HG03097 (cell line): ENCODE results near the gene PRKG1.
"Not testable (repeated sequence)": the region's sequence is repeated elsewhere in the genome, so short reads cannot be mapped to it uniquely, and the experiment has no call there.

Source experiments
- ATAC-seq: cut with Tn5 transposase; IDR thresholded peaks from one replicate; pipeline ENCODE4 v1.9.1; 2021; ENCODE audit not compliant: unreplicated experiment, low FRiP score

The PRKG1 gene

DNA sequence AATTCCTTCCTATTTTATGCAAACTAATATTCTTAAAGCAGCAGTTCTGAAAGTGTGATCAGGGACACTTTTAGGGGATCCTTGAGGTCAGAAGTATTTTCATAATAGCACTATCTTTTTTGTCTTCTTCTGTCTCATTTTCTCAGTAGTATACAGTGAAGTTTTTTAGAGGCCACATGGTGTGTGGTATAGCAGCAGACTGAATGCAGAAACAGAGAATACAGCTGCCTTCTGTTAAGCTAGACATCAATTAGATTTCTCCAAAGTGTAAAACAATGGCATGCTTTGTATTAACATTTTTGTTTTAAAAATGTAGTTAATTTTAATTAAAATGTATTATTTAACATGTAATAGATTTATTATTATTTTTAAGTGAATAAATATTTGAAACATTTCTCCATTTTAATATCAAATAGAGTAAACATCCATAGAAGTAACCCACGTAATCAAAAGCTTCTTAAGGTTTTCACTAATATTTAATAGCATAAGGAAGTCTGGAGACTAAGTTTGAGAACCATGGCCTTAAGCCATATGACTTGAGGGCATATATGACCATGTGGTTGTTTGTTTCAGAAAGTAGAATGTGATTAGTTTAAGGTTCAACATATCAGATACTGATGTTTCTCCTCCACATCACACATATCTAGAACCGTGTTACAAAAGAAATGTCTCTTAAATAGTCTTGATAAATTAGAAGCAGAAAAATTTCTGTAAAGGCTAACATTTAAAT is 94.0 kb downstream of the PRKG1 start:
- ATAC-seq = no peak

DNA sequence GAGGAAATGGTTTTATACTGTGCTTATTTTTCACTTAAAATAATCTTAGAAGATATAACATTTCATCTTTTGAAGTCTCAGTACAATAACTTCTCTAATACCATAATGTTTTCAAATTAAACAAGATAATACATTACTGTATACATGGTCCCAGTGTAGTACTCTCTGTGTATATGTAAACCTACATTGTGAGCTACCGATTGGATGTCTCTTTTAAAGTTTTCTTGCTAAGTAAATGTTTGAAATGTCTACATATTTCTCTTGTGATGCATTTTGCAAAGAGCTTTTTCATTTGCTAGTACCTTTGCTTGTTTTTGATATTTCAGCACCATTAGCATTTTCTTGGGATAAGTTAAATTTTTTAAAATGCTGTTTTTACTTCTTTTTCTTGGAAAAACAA is 94.8 kb downstream of the PRKG1 start:
- no peak for ATAC-seq

DNA sequence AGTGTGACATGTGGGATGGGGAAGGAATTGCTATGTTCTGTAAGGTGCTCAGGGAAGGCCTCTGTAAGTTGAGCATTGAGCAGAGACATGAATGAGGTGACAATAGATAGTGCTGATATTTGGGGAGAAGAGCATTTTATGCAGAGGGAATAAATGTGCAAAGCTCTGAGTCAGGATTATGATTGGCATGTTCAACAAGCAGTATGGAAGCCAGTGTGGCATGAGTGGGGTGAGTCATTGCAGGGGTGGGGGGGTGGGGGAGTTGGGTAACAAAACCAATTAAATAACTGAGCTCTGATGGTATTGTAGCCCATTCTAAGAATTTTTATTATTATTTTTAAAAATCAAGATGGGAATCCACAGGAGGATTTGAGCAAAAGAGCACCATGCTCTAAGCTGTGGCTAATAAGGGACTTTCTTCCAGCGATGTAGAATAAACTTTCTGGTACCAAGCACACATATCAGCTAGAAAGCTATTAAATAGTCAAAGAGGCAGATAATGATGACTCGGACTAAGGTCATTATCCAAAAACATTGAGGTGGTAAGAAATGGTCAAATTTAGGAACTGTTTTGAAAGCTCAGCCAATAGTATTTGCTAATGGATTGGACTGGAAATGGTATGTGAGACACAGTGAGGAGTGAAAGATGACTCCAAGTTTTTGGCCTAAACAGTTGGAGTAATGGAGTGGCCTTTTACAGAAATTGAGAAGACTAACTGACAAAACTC is 96.4 kb downstream of the PRKG1 start:
- ATAC-seq = no peak

DNA sequence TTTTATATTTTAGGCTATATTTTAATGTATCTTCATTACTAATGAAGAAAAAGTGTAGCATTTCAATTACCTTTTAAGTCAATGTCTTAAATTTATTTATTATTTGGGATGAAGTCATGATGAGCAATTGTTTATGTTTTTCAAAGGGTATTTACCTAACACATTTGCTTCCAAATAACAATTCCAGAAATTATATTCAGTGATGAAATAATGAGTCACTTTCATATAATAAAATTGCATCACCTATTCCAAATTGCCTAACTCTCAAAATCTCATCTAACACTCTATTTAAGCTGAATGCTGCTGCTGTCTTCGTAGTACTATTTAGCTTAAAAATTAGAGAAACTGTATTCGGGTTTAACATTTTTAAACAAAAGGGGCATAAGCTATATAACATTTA is 97.7 kb downstream of the PRKG1 start:
- ATAC-seq = no peak

DNA sequence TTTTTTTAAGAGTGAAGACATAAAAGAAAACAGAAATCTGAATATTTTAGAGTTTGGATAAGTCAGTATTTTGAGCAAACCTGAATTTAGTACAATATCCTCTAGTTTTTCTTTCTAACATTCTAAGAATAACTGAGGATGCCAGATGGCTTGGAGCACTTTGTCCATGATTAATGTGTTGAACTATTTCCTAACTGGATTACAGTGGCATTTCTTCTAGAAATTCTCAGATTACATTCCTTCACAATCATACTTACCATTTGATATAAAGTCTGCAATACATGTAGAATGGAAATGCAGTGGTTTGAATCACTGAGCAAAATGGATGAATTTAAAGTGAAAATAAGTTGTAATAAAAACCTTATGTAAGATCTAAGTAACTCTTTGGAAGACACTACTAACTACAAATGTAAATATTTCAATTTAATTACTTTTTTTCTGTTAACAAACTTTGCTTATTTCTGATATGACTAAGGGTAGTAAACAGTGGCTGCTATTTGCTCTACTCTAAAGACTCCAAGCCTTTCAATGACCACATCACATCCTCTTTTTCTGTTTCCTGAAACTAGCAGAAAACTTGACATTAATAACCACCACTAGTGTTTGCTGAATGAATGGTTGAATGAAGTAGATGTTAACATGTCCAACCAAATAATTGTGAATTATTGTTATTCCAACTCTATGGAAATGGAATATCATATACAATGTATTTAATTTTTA is 102.8 kb downstream of the PRKG1 start:
- ATAC-seq = no peak

DNA sequence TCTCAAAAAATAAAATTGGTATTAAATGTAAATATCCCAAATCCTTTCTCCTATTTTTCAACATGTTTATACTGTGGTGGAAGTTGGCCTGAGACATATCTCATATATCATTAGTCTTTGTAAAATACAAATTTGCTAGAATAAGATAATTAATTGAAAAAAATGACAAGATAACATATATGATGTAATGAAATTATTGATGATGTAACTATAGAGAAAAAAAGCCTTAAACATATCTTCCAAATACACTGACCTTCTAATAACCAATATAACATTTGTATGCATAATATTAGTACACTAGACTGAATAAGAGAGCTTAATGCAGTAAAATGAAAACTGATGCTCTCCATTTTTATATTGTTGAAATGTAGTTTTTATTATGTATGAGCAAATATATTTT is 104.3 kb downstream of the PRKG1 start:
- ATAC-seq = no peak

DNA sequence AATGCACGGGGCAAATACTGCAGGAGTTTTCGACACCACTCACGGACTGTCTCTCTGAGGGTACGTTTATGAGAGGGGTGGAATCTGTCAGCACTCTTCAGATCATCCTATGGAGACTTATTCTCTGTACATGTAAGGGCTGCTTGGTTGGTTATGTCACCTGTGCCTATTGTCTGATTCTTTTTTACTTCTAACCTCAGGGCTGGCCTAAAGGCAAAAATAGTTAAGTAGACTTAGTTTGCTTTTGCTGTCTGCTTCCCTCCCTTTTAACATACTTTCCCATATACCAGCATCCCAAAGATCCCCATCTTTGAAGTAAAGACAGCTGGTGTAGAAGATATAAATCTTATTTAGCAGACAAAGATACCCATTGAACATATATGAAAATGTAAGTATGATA is 105.9 kb downstream of the PRKG1 start:
- ATAC-seq = no peak

DNA sequence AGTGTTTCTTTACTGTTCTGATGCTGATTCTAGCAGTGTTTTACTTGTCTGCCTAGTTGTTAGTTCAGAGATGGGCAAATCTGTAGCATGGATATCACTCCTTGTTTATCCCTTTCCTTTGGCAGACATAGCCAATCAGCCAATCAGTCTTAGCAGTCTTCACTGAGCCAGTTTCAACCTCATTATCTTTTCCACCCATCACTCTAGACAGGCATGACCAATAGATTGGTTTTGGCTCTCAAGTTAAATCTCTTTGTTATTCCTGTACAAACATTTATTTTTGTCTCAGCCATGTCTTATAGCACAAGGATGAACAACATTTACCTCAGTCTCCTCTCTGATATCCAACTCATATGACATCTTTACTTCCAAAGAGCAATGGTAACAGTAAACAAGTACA is 109.5 kb downstream of the PRKG1 start:
- no peak for ATAC-seq

DNA sequence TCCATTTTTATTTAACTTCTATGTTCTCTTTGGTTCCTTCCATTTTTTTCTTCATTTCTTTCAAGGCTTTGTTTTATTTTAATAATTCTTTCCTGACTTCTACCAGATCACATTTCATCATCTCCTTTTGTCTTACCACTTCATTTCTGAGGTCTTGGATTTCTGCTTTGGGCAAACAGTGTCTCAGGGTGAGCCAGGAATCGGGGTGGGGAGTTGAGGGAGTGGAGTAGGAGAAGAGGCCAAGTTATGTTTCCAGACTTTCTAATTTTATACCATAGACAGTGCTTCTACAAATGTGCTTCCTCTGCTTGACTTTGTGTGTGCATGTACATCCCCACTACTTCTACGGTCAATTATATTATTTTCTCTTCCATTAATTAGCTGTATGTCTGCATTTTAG is 112.1 kb downstream of the PRKG1 start:
- ATAC-seq = no peak

DNA sequence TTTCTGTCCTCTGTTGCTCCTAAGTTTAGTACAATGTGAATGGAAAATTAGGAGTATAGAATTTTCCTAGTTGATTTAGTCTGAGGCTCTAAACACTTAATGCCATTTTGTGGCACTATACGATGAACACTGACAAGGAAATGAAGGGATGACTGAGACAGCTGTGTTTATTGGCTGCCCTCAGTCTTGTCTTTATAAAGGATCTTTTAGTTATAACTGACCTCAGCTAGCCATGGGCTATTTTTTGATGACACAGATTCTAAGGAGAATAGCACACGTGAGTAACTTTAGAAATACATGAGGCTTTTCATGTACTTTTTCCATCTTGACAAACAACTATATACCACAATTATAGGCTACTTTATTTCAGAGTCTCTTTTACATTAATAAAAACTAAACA is 113.7 kb downstream of the PRKG1 start:
- ATAC-seq = no peak

DNA sequence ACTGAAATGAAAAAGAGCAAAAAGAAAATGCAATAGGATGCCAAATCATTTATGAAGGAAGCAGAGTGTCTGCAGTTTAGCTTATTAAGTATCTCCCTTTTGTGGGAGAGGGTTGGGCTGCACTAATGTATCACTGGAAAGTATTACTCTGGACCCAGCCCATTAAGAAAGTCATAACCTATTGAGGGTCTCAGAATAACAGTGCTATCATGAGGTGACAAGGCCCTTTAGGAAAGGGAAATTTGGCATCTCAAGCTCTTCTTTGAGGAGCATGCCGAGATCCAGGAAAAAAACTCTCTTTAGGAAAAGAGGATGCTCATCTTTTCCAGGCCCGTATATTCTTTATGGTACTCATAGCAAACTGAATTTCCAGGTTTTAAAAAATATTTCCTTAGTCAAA is 114.6 kb downstream of the PRKG1 start:
- ATAC-seq = no peak

DNA sequence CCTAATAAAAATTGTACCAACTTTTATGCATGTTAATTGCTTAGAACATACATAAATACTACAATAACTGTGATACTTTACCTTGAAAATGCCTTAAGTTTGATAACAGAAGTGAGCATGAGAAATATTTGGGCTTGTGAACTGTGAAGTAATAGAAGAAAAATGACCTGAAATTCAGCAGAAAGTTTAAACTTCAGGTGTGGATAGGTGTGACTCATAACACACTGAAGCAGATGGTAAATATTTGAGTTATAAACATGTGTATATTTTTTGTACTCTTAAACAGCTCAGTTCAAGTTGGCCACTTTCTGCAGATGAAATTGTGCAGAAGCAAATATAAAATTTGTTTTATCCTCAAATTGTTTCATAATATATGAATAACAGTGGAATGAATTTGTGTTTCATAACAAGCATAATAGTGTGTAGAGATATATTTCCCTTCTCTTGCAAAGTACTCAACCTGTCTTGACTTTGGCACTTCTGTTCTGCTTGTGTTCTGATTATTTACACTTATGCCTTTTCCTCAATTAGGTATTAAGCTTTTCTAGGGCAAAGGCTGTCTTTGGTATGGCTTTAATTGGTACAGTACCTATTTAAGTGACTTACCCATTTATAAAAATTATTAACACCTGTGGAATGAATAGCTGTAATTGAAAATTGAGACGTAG is 122.4 kb downstream of the PRKG1 start:
- no peak for ATAC-seq

DNA sequence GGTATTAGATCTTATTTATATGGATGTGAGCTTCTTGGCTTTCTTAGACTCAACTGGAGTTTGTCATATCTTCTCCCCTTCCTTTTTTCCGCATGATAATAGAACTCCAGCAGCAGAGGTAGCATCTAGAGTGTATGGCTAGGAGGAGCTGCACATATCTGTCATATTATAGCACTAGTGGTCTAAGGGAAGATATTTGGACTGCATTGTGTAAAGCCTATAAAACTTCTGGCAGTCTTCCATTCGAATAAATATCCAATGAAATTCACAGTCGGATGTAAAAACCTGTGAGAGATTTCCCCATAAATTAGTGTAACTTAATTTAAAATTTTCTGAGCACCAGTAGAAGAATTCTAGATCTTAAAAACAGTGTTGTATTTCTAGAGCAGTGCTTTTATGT is 123.9 kb downstream of the PRKG1 start:
- ATAC-seq = no peak

DNA sequence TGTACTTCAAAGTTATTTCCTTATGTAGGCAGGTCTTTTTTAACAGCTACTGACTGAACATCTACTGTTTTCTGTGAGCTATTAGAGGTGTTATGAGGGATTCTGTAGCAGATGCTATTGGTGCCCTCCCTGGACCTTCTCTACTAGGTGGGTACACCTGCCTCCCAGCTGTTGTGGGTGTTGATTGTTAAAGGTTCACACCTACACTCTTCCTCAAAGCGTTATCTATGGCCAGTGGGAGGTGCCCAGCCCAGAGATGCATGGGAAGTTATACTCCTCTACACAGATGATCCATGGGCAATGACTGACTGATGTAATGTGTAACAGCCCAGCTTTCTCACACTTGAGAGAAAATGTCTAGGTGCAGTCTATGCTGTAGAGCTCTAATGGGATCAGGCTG is 127.7 kb downstream of the PRKG1 start:
- ATAC-seq = no peak

DNA sequence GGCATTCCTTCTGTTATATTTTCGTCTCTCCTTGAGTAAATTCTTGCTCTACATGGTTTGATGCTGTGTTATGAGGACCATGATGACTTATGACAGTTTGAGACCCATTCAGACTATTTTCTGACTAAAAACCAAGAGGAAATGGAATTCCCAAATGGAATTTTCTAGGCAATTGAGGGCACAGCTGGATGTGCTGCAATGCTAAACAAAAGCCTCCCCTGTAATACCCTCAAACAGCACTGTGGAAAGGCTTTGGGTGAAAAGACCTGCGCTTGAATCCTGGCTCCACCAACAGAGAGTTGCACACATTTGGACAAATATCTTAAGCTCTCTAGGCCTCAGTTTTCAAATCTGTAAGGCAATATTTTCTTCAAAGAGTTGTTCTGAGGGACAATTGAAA is 129.1 kb downstream of the PRKG1 start:
- ATAC-seq = no peak

DNA sequence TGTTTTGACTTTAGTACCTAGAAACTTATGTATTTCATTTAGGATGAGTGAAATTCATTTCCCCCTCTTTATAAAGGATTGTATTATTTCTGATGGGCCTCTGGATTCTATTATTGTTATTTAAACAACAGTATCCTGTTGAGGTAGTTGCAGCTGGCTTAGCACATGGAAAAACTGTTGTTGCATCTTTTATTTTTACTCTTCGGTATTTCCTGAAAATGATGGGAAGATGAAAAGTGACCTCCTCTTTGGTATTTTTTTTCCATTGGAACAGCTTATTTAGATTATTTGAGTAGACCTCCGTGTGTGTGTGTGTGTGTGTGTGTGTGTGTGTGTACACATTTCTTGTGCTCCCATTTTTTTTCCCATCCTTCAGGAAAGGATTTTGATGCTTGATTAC is 129.8 kb downstream of the PRKG1 start:
- ATAC-seq = no peak

DNA sequence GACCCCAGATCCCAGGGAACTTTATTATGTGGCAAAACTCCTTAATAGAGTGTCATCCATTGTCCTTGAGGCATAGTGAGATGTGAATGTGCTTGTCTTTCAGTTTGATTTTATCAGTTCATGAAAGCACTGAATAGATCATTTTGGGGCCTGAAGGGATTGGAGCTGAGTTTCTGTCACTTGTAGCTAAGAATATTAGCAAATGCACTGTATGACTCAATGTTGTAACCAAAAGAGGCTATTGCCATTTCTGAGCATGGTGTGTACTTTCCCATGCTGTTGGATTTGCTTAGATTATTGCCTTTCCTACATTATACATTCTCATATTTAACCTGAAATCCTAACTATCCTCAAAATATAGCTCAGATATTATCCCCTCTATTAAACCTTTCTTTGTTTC is 130.4 kb downstream of the PRKG1 start:
- ATAC-seq = no peak

DNA sequence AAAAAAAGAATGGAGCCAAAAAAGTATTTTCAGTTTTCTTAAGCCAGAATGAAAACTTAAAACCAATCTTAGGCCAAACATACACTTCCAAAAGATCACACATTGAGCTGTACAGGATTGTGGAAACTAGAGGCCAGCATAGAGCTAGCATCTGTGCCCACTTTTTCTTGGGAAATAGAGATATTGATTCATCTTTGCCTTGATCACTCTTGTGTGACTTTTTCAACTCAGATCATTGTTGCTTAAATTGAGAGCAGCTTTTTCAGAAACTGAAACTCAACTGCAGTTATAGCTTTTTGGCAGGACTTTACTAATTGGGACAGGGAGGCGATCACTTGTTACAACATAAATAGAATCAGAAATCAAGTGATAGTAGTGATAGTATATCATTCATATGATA is 132.2 kb downstream of the PRKG1 start:
- no peak for ATAC-seq

DNA sequence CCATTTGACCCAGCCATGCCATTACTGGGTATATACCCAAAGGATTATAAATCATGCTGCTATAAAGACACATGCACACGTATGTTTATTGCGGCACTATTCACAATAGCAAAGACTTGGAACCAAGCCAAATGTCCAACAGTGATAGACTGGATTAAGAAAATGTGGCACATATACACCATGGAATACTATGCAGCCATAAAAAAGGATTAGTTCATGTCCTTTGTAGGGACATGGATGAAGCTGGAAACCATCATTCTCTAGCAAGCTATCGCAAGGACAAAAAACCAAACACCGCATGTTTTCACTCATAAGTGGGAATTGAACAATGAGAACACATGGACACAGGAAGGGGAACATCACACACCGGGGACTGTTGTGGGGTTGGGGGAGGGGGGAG is 138.7 kb downstream of the PRKG1 start:
- ATAC-seq = not testable (repeated sequence)

DNA sequence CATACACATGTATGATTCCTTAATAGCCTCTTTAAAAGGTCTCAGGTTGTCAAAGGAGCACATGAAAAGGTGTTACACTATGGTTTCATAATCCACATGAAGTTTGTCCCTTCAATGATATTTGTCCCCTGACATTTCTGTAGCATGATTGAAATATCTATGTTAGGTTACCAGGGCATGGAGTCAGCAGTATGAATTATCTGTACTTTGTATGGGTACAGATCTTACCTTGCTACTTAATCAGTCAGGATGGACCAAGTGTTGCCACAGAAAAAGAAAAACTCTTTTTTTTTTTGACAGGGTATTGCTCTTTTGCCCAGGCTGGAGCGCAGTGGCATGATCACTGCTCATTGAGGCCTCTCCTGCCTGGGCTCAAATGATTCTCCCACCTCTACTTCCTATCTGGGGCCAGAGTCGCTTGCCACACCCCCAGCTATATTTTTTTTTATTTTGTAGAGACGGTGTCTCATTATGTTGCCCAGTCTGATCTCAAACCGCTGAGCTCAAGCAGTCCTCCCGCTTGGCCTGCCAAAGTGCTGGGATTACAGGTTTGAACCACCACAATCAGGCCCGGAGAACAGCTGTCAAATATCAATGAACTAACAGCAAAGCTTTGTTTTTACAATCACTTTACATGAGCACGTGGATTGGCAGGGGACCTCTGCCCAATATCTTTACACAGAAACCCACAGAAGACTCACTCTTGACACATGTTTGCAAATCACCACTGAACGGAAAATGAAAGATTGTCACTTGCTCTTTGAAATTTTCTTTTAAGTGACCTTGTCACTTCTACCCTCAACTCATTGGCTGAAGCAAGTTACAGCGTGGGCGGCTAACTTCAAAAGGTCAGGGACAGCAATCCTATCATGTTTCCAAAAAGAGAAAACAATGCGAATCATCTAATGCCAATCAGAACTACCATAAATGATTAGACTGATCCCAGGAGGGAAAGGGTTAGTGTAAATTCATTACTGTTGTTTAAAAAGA is 140.2 kb downstream of the PRKG1 start:
- no peak for ATAC-seq
